ENCODE results near the gene TRIM52.
"Not testable (repeated sequence)": the region's sequence is repeated elsewhere in the genome, so short reads cannot be mapped to it uniquely, and the experiment has no call there.

The TRIM52 gene

DNA sequence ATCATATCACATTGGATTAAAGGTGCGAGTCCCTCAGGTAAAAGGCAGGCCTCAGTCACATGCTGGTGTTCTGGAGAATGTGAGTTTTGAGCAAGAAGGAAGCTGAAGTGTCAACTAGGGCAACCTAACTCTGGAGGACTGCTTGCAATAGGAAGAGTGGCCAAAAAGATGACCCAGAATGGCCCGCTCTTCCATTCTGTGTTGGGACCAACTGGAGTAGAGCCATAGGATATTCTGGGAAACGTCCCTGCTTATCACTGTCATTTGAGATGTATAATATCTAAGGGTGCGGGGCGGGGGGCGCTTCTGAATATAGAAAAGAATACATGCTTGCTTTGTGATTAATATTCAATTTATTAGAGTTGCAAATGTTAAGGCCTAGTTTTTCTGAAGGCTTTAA, 48.9 kb downstream of the TRIM52 start:
- ATAC-seq, result no peak

DNA sequence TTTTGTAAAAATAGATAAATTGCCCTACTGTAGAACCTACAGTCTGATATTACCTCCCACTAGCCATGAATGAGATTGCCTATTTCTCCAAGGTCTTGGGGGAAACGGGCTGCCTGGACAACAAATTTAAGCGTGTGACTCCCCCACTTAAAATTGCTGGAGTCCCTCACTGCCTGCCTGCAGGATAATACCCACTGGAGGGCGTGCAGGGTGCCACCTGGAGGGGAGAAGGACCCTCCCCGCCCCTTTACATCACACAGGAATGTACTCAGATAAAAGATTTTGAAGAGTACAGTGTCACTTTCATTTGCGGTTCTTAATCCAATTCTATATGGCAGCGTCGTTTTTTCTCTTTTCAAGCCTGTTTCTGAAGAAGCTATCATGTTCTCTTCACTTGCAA, 49.7 kb downstream of the TRIM52 start:
- no peak for ATAC-seq

- ATAC-seq, result not testable (repeated sequence)
Observed at GRCh38 chr5:181210698-181211097, 50.2 kb downstream of the TRIM52 start.

DNA sequence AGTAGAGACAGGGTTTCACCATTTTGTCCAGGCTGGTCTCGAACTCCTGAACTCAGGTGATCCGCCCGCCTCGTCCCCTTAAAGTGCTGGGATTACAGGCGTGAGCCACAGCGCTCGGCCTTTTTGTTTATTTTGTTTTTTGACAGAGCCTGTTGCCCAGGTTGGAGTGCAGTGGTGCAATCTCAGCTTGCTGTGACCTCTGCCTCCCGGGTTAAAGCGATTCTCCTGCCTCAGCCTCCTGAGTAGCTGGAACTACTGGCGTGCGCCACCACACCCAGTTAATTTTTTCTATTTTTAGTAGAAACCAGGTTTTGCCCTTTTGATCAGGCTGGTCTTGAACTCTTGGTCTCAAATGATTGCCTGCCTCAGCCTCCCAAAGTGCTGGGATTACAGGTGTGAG, 50.8 kb downstream of the TRIM52 start:
- not testable (repeated sequence) for ATAC-seq

DNA sequence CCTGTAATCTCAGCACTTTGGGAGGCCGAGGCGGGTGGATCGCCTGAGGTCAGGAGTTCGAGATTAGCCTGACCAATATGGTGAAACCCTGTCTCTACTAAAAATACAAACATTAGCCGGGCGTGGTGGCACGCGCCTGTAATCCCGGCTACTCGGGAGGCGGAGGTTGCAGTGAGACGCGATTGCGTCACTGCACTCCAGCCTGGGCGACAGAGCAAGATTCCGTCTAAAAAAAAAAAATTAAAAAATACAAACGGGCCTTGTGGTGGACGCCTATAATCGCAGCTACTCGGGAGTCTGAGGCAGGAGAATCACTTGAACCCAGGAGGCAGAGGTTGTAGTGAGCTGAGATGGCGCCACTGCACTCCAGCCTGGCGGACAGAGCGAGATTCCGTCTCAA, 51.9 kb downstream of the TRIM52 start:
- not testable (repeated sequence) for ATAC-seq

DNA sequence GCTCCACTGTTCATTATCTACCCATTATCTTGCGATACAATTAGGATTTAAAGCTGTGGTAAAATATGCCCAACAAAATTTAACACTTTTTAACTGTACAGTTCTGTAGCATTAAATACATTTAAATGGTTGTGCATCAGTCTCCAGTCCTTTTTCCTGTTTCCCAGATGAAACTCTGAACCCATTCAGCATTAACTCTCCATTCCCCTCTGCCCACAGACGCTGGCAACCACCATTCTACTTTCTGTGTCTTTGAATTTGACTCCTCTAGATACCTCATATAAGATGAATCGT, 53.0 kb downstream of the TRIM52 start:
- ATAC-seq, result no peak

DNA sequence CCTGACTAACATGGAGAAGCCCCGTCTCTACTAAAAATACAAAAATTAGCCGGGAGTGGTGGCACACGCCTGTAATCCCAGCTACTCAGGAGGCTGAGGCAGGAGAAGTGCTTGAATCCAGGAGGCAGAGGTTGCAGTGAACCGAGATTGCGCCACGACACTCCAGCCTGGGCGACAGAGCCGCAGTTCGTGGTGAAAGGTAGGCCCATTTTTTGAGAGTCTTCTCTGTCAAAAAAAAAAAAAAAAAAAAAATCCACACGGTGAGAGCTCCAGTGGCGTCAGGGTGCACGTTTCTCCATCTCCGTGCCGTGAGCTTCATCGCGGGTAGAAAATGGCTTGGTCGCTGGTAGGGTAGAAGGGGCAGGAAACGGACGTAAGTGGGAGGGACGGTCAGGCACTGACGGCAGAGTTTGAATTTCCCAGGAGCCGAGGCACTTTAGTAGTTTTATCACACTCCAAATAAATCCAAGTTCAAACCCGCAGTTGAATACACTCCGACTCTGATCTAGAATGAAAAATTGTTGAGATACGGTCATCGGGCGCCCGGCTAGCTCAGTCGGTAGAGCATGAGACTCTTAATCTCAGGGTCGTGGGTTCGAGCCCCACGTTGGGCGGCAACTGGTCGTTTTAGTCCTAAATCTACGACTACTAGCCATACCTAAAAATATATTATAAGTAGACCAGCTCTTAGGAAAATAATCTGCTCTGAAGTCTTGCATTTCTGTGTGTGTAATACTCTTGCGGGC, 53.6 kb downstream of the TRIM52 start:
- ATAC-seq, result peak; percentile 66 to 69

- ATAC-seq, result no peak
Observed at GRCh38 chr5:181205761-181206649, 54.9 kb downstream of the TRIM52 start.
